ENCODE results near the gene PLAU.
"Not testable (repeated sequence)": the region's sequence is repeated elsewhere in the genome, so short reads cannot be mapped to it uniquely, and the experiment has no call there.

The PLAU gene

GRCh38 chr10:73956476-73957359, 45.8 kb downstream of the PLAU start:
- no peak for DNase-seq

GRCh38 chr10:73959484-73960243, 48.7 kb downstream of the PLAU start:
- DNase-seq = no peak

GRCh38 chr10:73962386-73962785, 51.5 kb downstream of the PLAU start:
- no peak for DNase-seq

- DNase-seq = not testable (repeated sequence)
Measured at GRCh38 chr10:73963533-73963932, 52.6 kb downstream of the PLAU start.

- no peak for DNase-seq
Measured at GRCh38 chr10:73964743-73965142, 53.8 kb downstream of the PLAU start.

- DNase-seq = not testable (repeated sequence)
Measured at GRCh38 chr10:73965267-73965889, 54.4 kb downstream of the PLAU start.

- DNase-seq = no peak
Measured at GRCh38 chr10:73965890-73966768, 55.2 kb downstream of the PLAU start.

GRCh38 chr10:73967022-73967429, 56.1 kb downstream of the PLAU start:
- DNase-seq = no peak

Measured in NCI-H1930 (cell line).